Measurements from ENCODE around the gene HIC2.

DNA sequence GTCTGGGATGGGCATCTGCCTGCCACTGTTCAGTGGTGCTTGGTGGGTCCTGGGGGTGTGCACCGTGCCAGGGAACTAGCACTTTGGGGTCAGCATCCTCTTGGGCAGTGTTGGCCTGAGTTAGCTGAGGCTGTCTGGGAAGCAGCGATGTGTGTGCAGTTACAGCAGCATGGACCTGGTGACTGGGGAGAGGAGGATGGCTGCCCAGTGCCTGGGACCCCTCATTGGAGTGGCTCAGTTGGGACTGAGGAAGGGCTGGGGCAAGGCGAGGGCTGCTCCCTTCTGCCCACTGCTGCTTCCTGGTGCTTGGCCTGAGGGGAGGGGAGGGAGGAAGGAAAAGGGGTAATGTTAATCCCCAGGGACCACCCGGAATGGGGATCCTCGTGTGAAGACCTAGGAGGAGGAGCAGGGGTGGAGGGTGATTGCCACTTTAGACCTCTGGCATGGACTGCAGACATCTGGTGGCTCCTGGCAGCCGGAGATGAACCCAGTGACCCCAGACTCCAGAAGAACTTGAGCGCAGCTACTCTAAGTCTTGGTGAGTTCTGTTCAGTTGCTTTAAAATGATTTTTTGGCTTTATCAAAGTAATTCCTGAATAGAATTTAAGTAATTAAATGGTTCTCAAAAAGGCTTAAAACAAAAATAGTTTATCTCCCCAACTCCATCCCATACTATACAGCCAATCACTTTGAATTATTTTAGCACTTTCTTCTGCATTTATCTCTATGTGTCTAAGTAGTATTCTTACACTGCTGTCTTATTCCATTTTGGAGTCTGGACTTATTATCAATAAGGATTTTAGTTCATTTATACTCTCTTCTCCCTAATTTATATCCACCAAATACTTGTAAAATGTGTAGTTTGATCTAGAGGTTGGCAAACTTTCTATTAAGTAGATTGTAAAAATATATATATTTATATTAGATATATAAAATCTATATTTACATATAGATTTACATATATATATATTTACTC, 34.7 kb downstream of the HIC2 start:
- no peak for TF ChIP-seq RELA (IDR thresholded peaks at IDR 0.05; ENCODE audit: borderline replicate concordance, partially characterized antibody)
- TF ChIP-seq, protein P1, sequence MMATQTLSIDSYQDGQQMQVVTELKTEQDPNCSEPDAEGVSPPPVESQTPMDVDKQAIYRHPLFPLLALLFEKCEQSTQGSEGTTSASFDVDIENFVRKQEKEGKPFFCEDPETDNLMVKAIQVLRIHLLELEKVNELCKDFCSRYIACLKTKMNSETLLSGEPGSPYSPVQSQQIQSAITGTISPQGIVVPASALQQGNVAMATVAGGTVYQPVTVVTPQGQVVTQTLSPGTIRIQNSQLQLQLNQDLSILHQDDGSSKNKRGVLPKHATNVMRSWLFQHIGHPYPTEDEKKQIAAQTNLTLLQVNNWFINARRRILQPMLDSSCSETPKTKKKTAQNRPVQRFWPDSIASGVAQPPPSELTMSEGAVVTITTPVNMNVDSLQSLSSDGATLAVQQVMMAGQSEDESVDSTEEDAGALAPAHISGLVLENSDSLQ (IDR thresholded peaks at IDR 0.05), result no peak
- TF ChIP-seq, protein P2, sequence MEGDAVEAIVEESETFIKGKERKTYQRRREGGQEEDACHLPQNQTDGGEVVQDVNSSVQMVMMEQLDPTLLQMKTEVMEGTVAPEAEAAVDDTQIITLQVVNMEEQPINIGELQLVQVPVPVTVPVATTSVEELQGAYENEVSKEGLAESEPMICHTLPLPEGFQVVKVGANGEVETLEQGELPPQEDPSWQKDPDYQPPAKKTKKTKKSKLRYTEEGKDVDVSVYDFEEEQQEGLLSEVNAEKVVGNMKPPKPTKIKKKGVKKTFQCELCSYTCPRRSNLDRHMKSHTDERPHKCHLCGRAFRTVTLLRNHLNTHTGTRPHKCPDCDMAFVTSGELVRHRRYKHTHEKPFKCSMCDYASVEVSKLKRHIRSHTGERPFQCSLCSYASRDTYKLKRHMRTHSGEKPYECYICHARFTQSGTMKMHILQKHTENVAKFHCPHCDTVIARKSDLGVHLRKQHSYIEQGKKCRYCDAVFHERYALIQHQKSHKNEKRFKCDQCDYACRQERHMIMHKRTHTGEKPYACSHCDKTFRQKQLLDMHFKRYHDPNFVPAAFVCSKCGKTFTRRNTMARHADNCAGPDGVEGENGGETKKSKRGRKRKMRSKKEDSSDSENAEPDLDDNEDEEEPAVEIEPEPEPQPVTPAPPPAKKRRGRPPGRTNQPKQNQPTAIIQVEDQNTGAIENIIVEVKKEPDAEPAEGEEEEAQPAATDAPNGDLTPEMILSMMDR (IDR thresholded peaks at IDR 0.05 in 2 of 3, conservative IDR thresholded peaks at IDR 0.05 in 1 of 3; ENCODE audit: control insufficient read depth in 2 of 3, extremely low read depth in 1 of 3, insufficient read depth in 1 of 3, low read depth in 3 of 3, low read length in 3 of 3), result no peak
- no peak for TF ChIP-seq BHLHE40 (IDR thresholded peaks at IDR 0.05; ENCODE audit: borderline replicate concordance in 1 of 2, low read depth in 2 of 2, low read length in 1 of 2)
- TF ChIP-seq EZH2 (IDR thresholded peaks at IDR 0.05; ENCODE audit: borderline replicate concordance, control insufficient read depth, low read depth, low read length), result no peak
- TF ChIP-seq GATAD2B (conservative IDR thresholded peaks at IDR 0.05; ENCODE audit: low read depth), result no peak
- TF ChIP-seq POLR2AphosphoS2 (IDR thresholded peaks at IDR 0.05; ENCODE audit: low read depth, low read length), result no peak

Data from GM12878 (cell line).